Smooth muscle cell (in vitro differentiated cells): Measurements from ENCODE around the gene ADCY7. TPM values are rescaled to one million over a fixed set of nuclear protein-coding genes. Genes with fewer than 3 reads are reported as not detected.

Source experiments
- DNase-seq: peaks from one replicate; lab custom pipeline; 2025; ENCODE audit not compliant: unreplicated experiment; lab: John Stamatoyannopoulos, UW
- H2AFZ ChIP-seq: fragments of 200-600 bp; sonication (generic); 2 replicates; pipeline ENCODE4 v1.6.0; 2016; ENCODE audit warnings: antibody characterized with exemption, low read depth, mild to moderate bottlenecking
- H3F3A ChIP-seq: fragments of 200-600 bp; sonication (generic); 2 replicates; pipeline ENCODE4 v1.6.0; 2017; ENCODE audit warnings: antibody characterized with exemption, low read depth
- H3K27ac ChIP-seq: fragments of 200-600 bp; sonication (generic); 2 replicates; pipeline ENCODE4 v1.5.1; 2016; ENCODE audit warnings: low read depth, mild to moderate bottlenecking
- H3K27me3 ChIP-seq: fragments of 200-600 bp; sonication (generic); 2 replicates; pipeline ENCODE4 v1.6.1; 2016; ENCODE audit warnings: low read depth, mild to moderate bottlenecking
- H3K36me3 ChIP-seq: fragments of 200-600 bp; sonication (generic); 2 replicates; pipeline ENCODE4 v1.5.1; 2016; ENCODE audit warnings: low read depth
- H3K4me1 ChIP-seq: fragments of 200-600 bp; sonication (generic); 2 replicates; pipeline ENCODE4 v1.5.1; 2016; ENCODE audit warnings: low read depth
- H3K4me2 ChIP-seq: fragments of 200-600 bp; sonication (generic); 2 replicates; pipeline ENCODE4 v1.6.0; 2016; ENCODE audit warnings: mild to moderate bottlenecking
- H3K4me3 ChIP-seq: fragments of 200-600 bp; sonication (generic); 2 replicates; pipeline ENCODE4 v1.5.1; 2016; ENCODE audit warnings: mild to moderate bottlenecking
- H3K79me2 ChIP-seq: fragments of 200-600 bp; sonication (generic); 2 replicates; pipeline ENCODE4 v1.6.0; 2016; ENCODE audit warnings: low read depth, mild to moderate bottlenecking
- H3K9ac ChIP-seq: fragments of 200-600 bp; sonication (generic); 2 replicates; pipeline ENCODE4 v1.6.0; 2016; ENCODE audit warnings: low read depth
- H3K9me3 ChIP-seq: fragments of 200-600 bp; sonication (generic); replicated peaks from 2 replicates; pipeline ENCODE4 v1.5.1; 2016; ENCODE audit warnings: low read depth
- H4K20me1 ChIP-seq: fragments of 200-600 bp; sonication (generic); 2 replicates; pipeline ENCODE4 v1.6.0; 2016; ENCODE audit warnings: low read depth
- CTCF ChIP-seq: fragments of 200-600 bp; sonication (generic); IDR thresholded peaks from 2 replicates; pipeline ENCODE4 v1.5.1; 2017; ENCODE audit warnings: borderline replicate concordance, mild to moderate bottlenecking, antibody characterized with exemption; ENCODE audit not compliant: insufficient read depth, poor library complexity, severe bottlenecking
- WGBS: methylation state at CpG from one replicate; pipeline ENCODE4 v1.1.7; 2016; ENCODE audit warnings: low lambda C conversion rate; 5-methylcytosine and 5-hydroxymethylcytosine counted together
- polyA plus RNA-seq: library from polyadenylated mRNA; unstranded; fragments of >200 nt; fragmentation: Nextera tagmentation; extraction: Ambion mirVana; gene quantifications from 2 replicates; pipeline ENCODE4 v1.2.1, GENCODE V29; 2016
- total RNA-seq: library from RNA; depleted of rRNA; stranded (reverse); fragments of >200 nt; gene quantifications from 2 replicates; pipeline ENCODE4 v1.2.3, GENCODE V29; 2014

Gene ADCY7
- total and polyA plus RNA-seq, 2 experiments from 2014 or later = 28.1 to 31.6 TPM

GRCh38 chr16:50263060-50263909, 3.1 kb upstream of the ADCY7 start:
- Histone ChIP-seq H3K4me3 (no peak overlapping the region), H3K9ac (no peak overlapping the region), H3K79me2 (peaks cover 8% of the 10 kb centered on the region), H2AFZ (no peak overlapping the region), H3F3A (no peaks in the 10 kb centered on the region), H3K27me3 (no peaks in the 10 kb centered on the region), H3K9me3 (no peaks in the 10 kb centered on the region), H3K4me1 (peaks cover 24% of the 10 kb centered on the region), H3K27ac (no peak overlapping the region), H3K36me3 (no peaks in the 10 kb centered on the region), H4K20me1 (no peaks in the 10 kb centered on the region), H3K4me2 (no peak overlapping the region)
- WGBS = 78% methylated on average over 16 of the region's 16 CpGs
- no peak for DNase-seq
- TF ChIP-seq CTCF = no peak

- no peak for DNase-seq
- no peak overlapping the region for H3K9ac ChIP-seq
- H3K27ac ChIP-seq = peak overlapping the region; percentile 12
- peaks cover 18% of the 10 kb centered on the region for H3K4me1 ChIP-seq
- no peaks in the 10 kb centered on the region for H4K20me1 ChIP-seq
- H2AFZ ChIP-seq = no peak overlapping the region
- H3K4me2 ChIP-seq = no peak overlapping the region
- no peak overlapping the region for H3K4me3 ChIP-seq
- no peaks in the 10 kb centered on the region for H3K9me3 ChIP-seq
- WGBS = 93% methylated on average over 8 of the region's 8 CpGs
- H3K27me3 ChIP-seq = no peaks in the 10 kb centered on the region
- H3F3A ChIP-seq = no peaks in the 10 kb centered on the region
- peaks cover 14% of the 10 kb centered on the region for H3K79me2 ChIP-seq
- TF ChIP-seq CTCF = no peak
- no peaks in the 10 kb centered on the region for H3K36me3 ChIP-seq
These were observed 2.1 kb upstream of the ADCY7 start for GRCh38 chr16:50263940-50264929.

GRCh38 chr16:50265260-50265659, 1.1 kb upstream of the ADCY7 start:
- Histone ChIP-seq H3K4me2 (no peak overlapping the region), H3K27me3 (no peaks in the 10 kb centered on the region), H2AFZ (no peak overlapping the region), H3K27ac (peak overlapping the region; percentile 93), H3K36me3 (no peaks in the 10 kb centered on the region), H3K4me1 (peaks cover 10% of the 10 kb centered on the region), H3K9ac (no peak overlapping the region), H3F3A (no peaks in the 10 kb centered on the region), H3K9me3 (no peaks in the 10 kb centered on the region), H4K20me1 (peaks cover 8% of the 10 kb centered on the region), H3K79me2 (peaks cover 14% of the 10 kb centered on the region), H3K4me3 (no peak overlapping the region)
- WGBS = 87% methylated on average over 2 of the region's 2 CpGs
- TF ChIP-seq CTCF = no peak
- no peak for DNase-seq
